ENCODE data around the gene PPM1D. TPM values are rescaled to one million over a fixed set of nuclear protein-coding genes. Genes with fewer than 3 reads are reported as not detected.

The PPM1D gene
- total and polyA plus RNA-seq, 2 experiments from 2014 or later: 7.9 to 8.1 TPM

DNA sequence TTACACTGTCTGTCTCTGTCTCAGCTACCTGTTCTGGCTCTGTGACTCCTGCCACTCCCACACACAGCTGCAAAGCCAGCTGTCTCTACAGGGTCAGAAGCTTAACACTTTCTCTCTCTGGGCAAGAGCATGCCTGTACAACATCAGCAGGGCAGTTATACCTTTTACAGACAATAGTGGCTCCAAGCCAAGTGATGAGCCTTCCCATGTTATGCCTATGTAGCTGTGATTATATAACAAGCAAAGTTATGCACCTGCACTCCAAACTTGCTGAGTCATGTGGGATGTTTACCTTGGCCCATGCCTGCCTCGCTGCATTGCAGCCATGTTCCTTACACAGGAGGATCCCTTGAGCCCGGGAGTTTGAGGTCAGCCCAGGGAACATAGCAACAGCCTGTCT is 42.2 kb upstream of the PPM1D start:
- peaks cover 13% of the 10 kb centered on the region; the same call in 1 of the 2 replicates for H3F3A ChIP-seq (ENCODE audit: insufficient read depth)
- in situ Hi-C loops (cut with MboI): no loop called here
- no peak overlapping the region for H3K9ac ChIP-seq
- H3K9me3 ChIP-seq (ENCODE audit: low read depth): no peaks in the 10 kb centered on the region
- no peak overlapping the region for H3K4me2 ChIP-seq (ENCODE audit: unreplicated experiment)
- no peak for DNase-seq
- no peak overlapping the region for H3K4me3 ChIP-seq
- H3K27me3 ChIP-seq (replicated peaks; ENCODE audit: insufficient read depth): no peaks in the 10 kb centered on the region
- no peak overlapping the region for H2AFZ ChIP-seq
- no peaks in the 10 kb centered on the region for H4K20me1 ChIP-seq (ENCODE audit: insufficient read depth)
- no peaks in the 10 kb centered on the region for H3K36me3 ChIP-seq (ENCODE audit: low read depth)
- no peaks in the 10 kb centered on the region for H3K4me1 ChIP-seq (ENCODE audit: insufficient read depth)
- H3K27ac ChIP-seq: no peak overlapping the region
- 51 to 69% methylated on average over 2 of the region's 2 CpGs for WGBS, 2 experiments (ENCODE audit: low coverage in 1 of 2, low lambda C conversion rate in 2 of 2, missing lambda C conversion rate in 2 of 2)
- no peak for TF ChIP-seq EZH2phosphoT487 (IDR thresholded peaks at IDR 0.05; ENCODE audit: insufficient read depth, low read depth)
- TF ChIP-seq EZH2 (IDR thresholded peaks at IDR 0.05; ENCODE audit: insufficient read depth, poor library complexity, severe bottlenecking): no peak
- no peaks in the 10 kb centered on the region for H3K79me2 ChIP-seq (ENCODE audit: insufficient read depth)
- H3K9me2 ChIP-seq (ENCODE audit: insufficient read depth): no peaks in the 10 kb centered on the region

DNA sequence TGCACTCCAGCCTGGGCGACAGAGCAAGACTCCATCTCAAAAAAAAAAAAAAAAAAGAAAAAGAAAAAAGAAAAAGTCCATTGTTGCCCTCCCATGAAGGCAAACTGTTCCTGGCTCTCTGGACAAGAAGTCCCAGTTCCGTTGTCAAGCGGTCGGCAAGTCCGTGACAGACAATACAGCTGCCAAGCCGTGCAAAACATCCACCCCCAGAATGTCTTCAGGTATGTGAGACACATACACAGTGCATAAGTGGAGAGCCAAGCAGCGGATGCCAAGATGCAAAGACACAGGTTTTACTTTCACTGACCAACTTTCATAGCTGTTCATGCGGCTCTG is 40.4 kb upstream of the PPM1D start:
- TF ChIP-seq EZH2 (IDR thresholded peaks at IDR 0.05; ENCODE audit: insufficient read depth, poor library complexity, severe bottlenecking) (no peak), EZH2phosphoT487 (IDR thresholded peaks at IDR 0.05; ENCODE audit: insufficient read depth, low read depth) (no peak)
- Histone ChIP-seq H4K20me1 (ENCODE audit: insufficient read depth) (no peaks in the 10 kb centered on the region), H3K4me1 (ENCODE audit: insufficient read depth) (no peaks in the 10 kb centered on the region), H3K9me2 (ENCODE audit: insufficient read depth) (no peaks in the 10 kb centered on the region), H3K79me2 (ENCODE audit: insufficient read depth) (no peaks in the 10 kb centered on the region), H3K27ac (no peak overlapping the region), H3K27me3 (replicated peaks; ENCODE audit: insufficient read depth) (no peaks in the 10 kb centered on the region), H3K4me3 (no peak overlapping the region), H3K9ac (no peak overlapping the region), H3K4me2 (ENCODE audit: unreplicated experiment) (no peak overlapping the region), H3F3A (ENCODE audit: insufficient read depth) (peaks cover 6% of the 10 kb centered on the region; the same call in 1 of the 2 replicates), H3K9me3 (ENCODE audit: low read depth) (no peaks in the 10 kb centered on the region), H2AFZ (no peak overlapping the region), H3K36me3 (ENCODE audit: low read depth) (no peaks in the 10 kb centered on the region)
- 86 to 87% methylated on average over 8 of the region's 8 CpGs for WGBS, 2 experiments (ENCODE audit: low coverage in 1 of 2, low lambda C conversion rate in 2 of 2, missing lambda C conversion rate in 2 of 2)
- DNase-seq: no peak
- in situ Hi-C loops (cut with MboI): no loop called here

- H3K36me3 ChIP-seq (ENCODE audit: low read depth): no peaks in the 10 kb centered on the region
- no peaks in the 10 kb centered on the region for H3K27me3 ChIP-seq (replicated peaks; ENCODE audit: insufficient read depth)
- no peak for TF ChIP-seq EZH2phosphoT487 (IDR thresholded peaks at IDR 0.05; ENCODE audit: insufficient read depth, low read depth)
- no peak for TF ChIP-seq EZH2 (IDR thresholded peaks at IDR 0.05; ENCODE audit: insufficient read depth, poor library complexity, severe bottlenecking)
Measured at GRCh38 chr17:60559995-60560859, 39.8 kb upstream of the PPM1D start.

GRCh38 chr17:60560860-60561257 is 39.1 kb upstream of the PPM1D start:
- H3F3A ChIP-seq (ENCODE audit: insufficient read depth): no peaks in the 10 kb centered on the region
- TF ChIP-seq EZH2 (IDR thresholded peaks at IDR 0.05; ENCODE audit: insufficient read depth, poor library complexity, severe bottlenecking) (no peak), EZH2phosphoT487 (IDR thresholded peaks at IDR 0.05; ENCODE audit: insufficient read depth, low read depth) (no peak)
- H4K20me1 ChIP-seq (ENCODE audit: insufficient read depth): no peaks in the 10 kb centered on the region
- no peaks in the 10 kb centered on the region for H3K36me3 ChIP-seq (ENCODE audit: low read depth)
- no peak overlapping the region for H3K4me2 ChIP-seq (ENCODE audit: unreplicated experiment)
- H3K27me3 ChIP-seq (replicated peaks; ENCODE audit: insufficient read depth): no peaks in the 10 kb centered on the region
- no peak for DNase-seq
- in situ Hi-C loops (cut with MboI): no loop called here
- no peak overlapping the region for H2AFZ ChIP-seq
- no peak overlapping the region for H3K9ac ChIP-seq
- H3K4me3 ChIP-seq: no peak overlapping the region
- no peak overlapping the region for H3K27ac ChIP-seq
- no peaks in the 10 kb centered on the region for H3K9me2 ChIP-seq (ENCODE audit: insufficient read depth)
- no peaks in the 10 kb centered on the region for H3K4me1 ChIP-seq (ENCODE audit: insufficient read depth)
- no peaks in the 10 kb centered on the region for H3K9me3 ChIP-seq (ENCODE audit: low read depth)
- WGBS, 2 experiments (ENCODE audit: low coverage in 1 of 2, low lambda C conversion rate in 2 of 2, missing lambda C conversion rate in 2 of 2): 79 to 81% methylated on average over 11 of the region's 11 CpGs
- no peaks in the 10 kb centered on the region for H3K79me2 ChIP-seq (ENCODE audit: insufficient read depth)

More at GRCh38 chr17:60559995-60560859, 39.8 kb upstream of the PPM1D start:
- Histone ChIP-seq H3K4me3 (no peak overlapping the region), H3K9ac (no peak overlapping the region), H3K27ac (no peak overlapping the region), H3K79me2 (ENCODE audit: insufficient read depth) (no peaks in the 10 kb centered on the region), H3K9me3 (ENCODE audit: low read depth) (no peaks in the 10 kb centered on the region), H3K9me2 (ENCODE audit: insufficient read depth) (no peaks in the 10 kb centered on the region), H3K4me1 (ENCODE audit: insufficient read depth) (no peaks in the 10 kb centered on the region), H3K4me2 (ENCODE audit: unreplicated experiment) (no peak overlapping the region), H3F3A (ENCODE audit: insufficient read depth) (no peaks in the 10 kb centered on the region), H2AFZ (no peak overlapping the region), H4K20me1 (ENCODE audit: insufficient read depth) (no peaks in the 10 kb centered on the region)
- in situ Hi-C loops (cut with MboI): no loop called here
- WGBS, 2 experiments (ENCODE audit: low coverage in 1 of 2, low lambda C conversion rate in 2 of 2, missing lambda C conversion rate in 2 of 2): 84 to 86% methylated on average over 26 of the region's 26 CpGs
- DNase-seq: no peak
